DMS114 treated with DMSO at 0.1 percent for 48 hours (cell line): ENCODE results near the gene WDR35.
"Not testable (repeated sequence)": the region's sequence is repeated elsewhere in the genome, so short reads cannot be mapped to it uniquely, and the experiment has no call there.

ENCODE experiments used
- DNase-seq: peaks from one replicate; lab custom pipeline; 2025; ENCODE audit not compliant: unreplicated experiment; lab: John Stamatoyannopoulos, UW

WDR35 gene

GRCh38 chr2:19895535-19895934 is 94.4 kb downstream of the WDR35 start:
- no peak for DNase-seq

- DNase-seq = no peak
Measured at GRCh38 chr2:19894134-19894792, 95.6 kb downstream of the WDR35 start.

DNA sequence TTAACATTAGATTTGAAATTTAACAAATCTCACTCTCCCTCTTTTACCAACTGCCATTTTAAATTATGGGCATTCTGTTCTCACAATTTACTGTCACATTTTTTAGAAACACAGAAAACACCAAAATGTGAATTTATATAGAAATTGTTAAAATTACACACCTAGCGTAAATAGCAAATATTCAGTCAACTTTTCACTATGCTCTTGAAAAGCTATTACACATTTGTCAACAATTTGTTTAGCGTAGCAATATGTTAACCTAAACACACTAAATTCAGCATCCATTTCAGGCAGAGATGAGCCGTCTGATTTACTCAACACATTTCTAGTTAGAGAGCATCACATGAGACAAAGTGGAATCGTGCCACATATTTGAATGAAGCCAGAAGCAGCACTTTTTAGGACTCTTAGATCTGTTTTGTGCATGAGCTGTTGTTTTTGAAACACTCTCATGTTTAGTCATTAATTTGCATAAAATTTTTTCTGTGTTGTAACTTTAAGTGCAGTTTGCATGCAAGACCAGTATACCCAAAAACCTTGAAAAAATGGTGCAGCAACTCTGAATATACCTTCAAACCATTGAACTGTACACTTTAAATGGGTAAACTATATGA is 96.3 kb downstream of the WDR35 start:
- no peak for DNase-seq

- not testable (repeated sequence) for DNase-seq
Measured at GRCh38 chr2:19891971-19892370, 97.9 kb downstream of the WDR35 start.

- no peak for DNase-seq
Measured at GRCh38 chr2:19890104-19890503, 99.8 kb downstream of the WDR35 start.

DNA sequence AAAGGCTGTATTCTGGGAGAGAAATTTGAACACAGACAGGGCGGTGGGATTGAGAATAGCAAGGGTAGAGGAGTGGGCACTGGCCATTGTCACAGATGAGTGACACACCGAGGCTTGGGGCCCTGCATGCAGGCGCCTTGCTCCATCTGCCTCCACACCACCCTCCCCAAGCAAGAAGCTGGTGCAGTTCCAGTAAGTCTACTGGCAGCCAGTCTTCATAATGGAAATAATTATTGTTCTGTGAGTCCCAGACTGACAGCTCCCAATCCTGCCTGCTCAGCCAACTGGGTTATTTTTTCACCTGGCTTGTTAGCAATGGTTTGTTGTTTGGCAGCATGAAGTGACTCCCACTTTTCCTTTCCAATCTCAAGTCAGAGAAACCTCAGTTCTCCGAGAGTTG is 101.1 kb downstream of the WDR35 start:
- no peak for DNase-seq

GRCh38 chr2:19887510-19887909 is 102.4 kb downstream of the WDR35 start:
- no peak for DNase-seq

DNA sequence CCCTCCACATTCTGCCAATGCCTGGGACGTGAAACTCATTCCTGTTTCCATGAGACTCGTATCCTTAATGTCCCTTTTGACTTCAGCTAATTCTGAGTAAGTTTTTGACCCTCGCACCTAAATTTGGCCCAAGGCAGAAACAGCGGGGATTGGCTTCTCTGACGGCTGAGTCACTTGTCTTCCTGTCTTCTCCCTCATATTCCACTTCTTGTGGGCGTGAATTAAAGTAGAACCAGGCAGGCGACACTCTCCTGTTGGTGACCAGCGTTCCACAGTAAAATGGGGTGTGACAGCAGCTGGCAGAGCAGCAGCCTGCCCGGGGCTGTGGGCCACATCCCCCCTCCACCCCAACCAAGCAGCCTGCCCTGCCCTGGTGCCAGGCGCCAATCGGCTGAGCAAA is 103.6 kb downstream of the WDR35 start:
- no peak for DNase-seq

DNA sequence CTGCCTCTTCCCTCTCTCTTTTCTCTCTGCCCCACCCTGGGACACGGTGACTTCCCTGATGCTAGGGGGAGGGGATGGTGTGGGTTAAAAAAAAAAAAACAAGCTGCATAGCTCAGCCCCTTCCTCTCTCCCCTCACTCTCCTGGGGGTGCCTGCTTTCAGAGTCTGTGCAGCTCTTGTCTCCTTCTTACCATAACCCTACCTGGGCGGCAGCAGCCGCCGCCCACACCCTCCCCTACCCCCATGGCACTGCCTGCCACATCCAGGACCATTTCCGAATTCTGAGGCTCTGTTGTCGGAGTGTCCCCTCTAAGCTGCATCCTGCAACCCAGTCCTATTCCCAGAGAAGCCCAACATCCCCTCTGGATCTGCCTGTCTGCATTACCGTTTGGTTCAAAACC is 104.1 kb downstream of the WDR35 start:
- no peak for DNase-seq

DNA sequence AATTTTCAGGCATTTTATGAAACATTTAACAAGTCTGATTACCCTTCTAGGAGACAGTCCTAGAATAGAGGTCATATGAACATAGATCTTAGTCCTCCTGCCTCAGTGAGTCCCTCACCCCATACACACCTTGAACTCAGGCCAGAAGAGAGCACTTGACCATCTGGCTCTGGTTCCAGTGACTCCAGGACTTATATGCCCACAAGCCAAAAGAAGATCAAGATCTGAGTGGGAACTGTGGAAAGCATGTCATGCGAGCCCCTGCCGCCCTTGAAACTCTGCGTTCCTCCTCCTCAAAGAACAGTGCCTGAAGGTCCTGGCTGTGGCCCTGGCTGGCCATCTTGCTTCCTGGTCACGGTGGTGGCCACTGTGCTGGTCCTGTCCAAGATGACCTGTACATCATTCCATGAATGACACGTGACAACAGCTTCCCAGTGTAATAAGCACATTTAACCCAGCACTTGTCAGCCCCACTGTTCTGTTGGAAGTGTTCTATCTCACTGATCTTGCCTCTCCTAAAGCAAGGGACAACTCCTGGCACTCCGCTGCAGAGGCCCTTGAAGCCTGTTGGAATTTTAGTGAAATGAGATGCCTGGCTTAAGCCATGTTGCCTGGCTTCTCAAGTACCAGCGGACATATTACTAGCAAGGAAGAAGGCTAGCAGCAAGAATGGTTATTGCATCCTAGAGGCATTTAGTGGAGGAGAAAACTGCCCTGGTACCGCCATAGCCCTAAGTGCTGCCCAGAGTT is 105.8 kb downstream of the WDR35 start:
- no peak for DNase-seq

DNA sequence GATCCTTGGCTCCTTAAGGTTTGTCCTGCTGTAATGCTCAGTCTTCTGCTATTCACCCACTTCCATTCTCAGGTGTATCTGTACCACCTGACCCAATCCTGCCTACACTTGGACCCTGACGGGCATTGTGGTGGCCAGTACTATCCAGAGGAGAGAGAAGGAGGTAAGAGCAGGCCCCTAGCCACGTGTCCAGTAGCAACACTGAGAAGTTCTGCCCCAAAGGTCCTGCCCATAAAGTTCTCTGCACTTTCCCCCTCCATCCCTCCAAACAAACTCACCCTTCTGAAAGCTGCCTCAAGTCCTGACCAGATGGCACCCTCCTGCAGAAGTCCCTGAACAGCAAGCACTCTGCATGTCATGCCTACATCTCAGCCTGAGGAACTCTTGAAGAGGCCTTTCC is 106.4 kb downstream of the WDR35 start:
- DNase-seq = no peak

- no peak for DNase-seq
Measured at GRCh38 chr2:19882286-19882685, 107.6 kb downstream of the WDR35 start.

DNA sequence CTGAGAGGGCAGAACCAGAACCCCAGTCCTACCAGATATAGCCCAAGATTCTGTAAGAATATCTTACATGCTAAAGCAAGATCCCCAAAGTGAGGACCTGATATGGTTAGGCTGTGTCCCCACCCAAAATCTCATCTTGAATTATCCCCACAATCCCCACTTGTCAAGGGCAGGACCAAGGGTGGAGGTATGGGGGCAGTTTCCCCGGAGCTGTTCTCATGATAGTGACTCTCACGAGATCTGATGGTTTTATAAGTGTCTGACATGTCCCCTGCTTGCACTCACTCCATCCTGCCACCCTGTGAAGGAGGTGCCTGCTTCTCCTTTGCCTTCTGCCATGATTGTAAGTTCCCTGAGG is 108.0 kb downstream of the WDR35 start:
- DNase-seq = no peak

GRCh38 chr2:19881221-19881907 is 108.5 kb downstream of the WDR35 start:
- no peak for DNase-seq

DNA sequence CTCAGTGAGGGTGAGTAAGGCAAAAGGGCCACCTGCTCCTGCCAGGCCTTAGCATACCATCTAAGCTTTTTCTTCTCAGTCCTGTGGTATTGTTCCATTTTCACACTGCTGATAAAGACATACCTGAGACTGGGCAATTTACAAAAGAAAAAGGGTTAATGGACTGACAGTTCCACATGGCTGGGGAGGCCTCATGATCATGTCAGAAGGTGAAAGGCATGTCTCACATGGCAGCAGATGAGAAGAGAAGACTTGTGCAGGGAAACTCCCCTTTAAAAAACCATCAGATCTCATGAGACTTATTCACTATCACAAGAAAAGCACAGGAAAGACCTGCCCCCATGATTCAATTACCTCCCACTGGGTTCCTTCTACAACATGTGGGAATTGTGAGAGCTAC is 109.7 kb downstream of the WDR35 start:
- not testable (repeated sequence) for DNase-seq

GRCh38 chr2:19879120-19879519 is 110.8 kb downstream of the WDR35 start:
- DNase-seq = no peak

GRCh38 chr2:19878268-19879046 is 111.4 kb downstream of the WDR35 start:
- no peak for DNase-seq

- DNase-seq = no peak
Measured at GRCh38 chr2:19876751-19877150, 113.2 kb downstream of the WDR35 start.

DNA sequence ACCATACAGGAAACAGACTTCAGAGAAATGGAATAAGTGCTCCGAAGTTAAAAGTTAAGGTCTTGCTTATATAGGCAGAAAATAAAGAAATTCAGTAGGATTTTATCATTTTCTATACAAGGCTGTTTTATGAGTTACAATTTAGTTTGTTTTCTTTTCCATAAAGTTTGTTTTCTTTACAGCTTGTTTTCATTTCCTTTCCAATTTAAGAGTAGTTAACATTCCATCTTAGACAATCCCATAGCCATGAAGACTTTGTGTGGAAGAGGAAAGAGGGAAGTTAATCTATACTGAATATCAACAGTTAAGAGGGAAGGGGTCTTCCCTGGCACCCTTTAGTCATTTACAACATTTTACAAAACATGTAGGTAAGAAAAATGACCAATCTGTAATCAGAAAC is 114.6 kb downstream of the WDR35 start:
- DNase-seq = no peak

- no peak for DNase-seq
Measured at GRCh38 chr2:19874726-19875125, 115.2 kb downstream of the WDR35 start.

- DNase-seq = no peak
Measured at GRCh38 chr2:19873014-19873413, 116.9 kb downstream of the WDR35 start.
